Keratinocyte (primary cell): ENCODE measurements around the gene NME5. TPM values are rescaled to one million over a fixed set of nuclear protein-coding genes. Genes with fewer than 3 reads are reported as not detected.
"Not testable (repeated sequence)": the region's sequence is repeated elsewhere in the genome, so short reads cannot be mapped to it uniquely, and the experiment has no call there.

ENCODE experiments used
- DNase-seq: peaks from one replicate; pipeline ENCODE4 v3.0.0-alpha.2; 2011; ENCODE audit warnings: low read depth, missing footprints, low spot score
- FAIRE-seq: peaks from 2 replicates; lab custom pipeline; 2011; peaks lifted over from hg19 to GRCh38; lab: Jason Lieb, UNC
- H2AFZ ChIP-seq: 2 replicates; pipeline ENCODE4 v1.6.0; 2012; ENCODE audit warnings: low read length, control low read depth, inconsistent platforms; ENCODE audit not compliant: control insufficient read depth
- H3K27ac ChIP-seq: 2 replicates; pipeline ENCODE4 v1.5.1; 2011; ENCODE audit warnings: low read length; ENCODE audit not compliant: control insufficient read depth, insufficient read depth
- H3K27me3 ChIP-seq: 3 replicates; pipeline ENCODE4 v1.6.0; 2011; ENCODE audit warnings: low read length; ENCODE audit not compliant: control insufficient read depth, insufficient read depth; ENCODE audit errors: extremely low read depth
- H3K36me3 ChIP-seq, 2 experiments: 2 replicates in 1 of 2; 3 replicates in 1 of 2; pipeline ENCODE4 v1.5.1; 2011; ENCODE audit warnings: low read length in 2 of 2, mild to moderate bottlenecking in 1 of 2; ENCODE audit not compliant: control insufficient read depth in 2 of 2, insufficient read depth in 2 of 2; ENCODE audit errors: extremely low read depth in 1 of 2
- H3K4me1 ChIP-seq: 3 replicates; pipeline ENCODE4 v1.5.1; 2011; ENCODE audit warnings: low read length; ENCODE audit not compliant: control insufficient read depth, insufficient read depth; ENCODE audit errors: extremely low read depth
- H3K4me2 ChIP-seq: 3 replicates; pipeline ENCODE4 v1.6.0; 2011; ENCODE audit warnings: low read depth, low read length; ENCODE audit not compliant: control insufficient read depth, insufficient read depth; ENCODE audit errors: extremely low read depth
- H3K4me3 ChIP-seq, 3 experiments: fragments of 200-600 bp in 1 of 3; sonication (generic) in 1 of 3; 2 replicates in 2 of 3; 3 replicates in 1 of 3; pipeline ENCODE4 v1.5.1; 2011 to 2016; ENCODE audit warnings: low read length in 3 of 3, mild to moderate bottlenecking in 3 of 3, control low read depth in 2 of 3, inconsistent platforms in 1 of 3, low read depth in 1 of 3, mixed read lengths in 1 of 3, mixed run types in 1 of 3, moderate library complexity in 1 of 3; ENCODE audit not compliant: control insufficient read depth in 2 of 3, insufficient read depth in 2 of 3; ENCODE audit errors: extremely low read depth in 1 of 3
- H3K79me2 ChIP-seq: 2 replicates; pipeline ENCODE4 v1.6.0; 2012; ENCODE audit warnings: low read length; ENCODE audit not compliant: control insufficient read depth, insufficient read depth
- H3K9ac ChIP-seq: 3 replicates; pipeline ENCODE4 v1.6.0; 2011; ENCODE audit warnings: low read length; ENCODE audit not compliant: control insufficient read depth, insufficient read depth; ENCODE audit errors: extremely low read depth
- H3K9me1 ChIP-seq: 3 replicates; pipeline ENCODE4 v1.6.0; 2011; ENCODE audit warnings: low read length; ENCODE audit not compliant: control insufficient read depth, insufficient read depth; ENCODE audit errors: extremely low read depth
- H3K9me3 ChIP-seq: 2 replicates; pipeline ENCODE4 v1.5.1; 2012; ENCODE audit warnings: low read depth, low read length; ENCODE audit not compliant: control insufficient read depth
- H4K20me1 ChIP-seq: 3 replicates; pipeline ENCODE4 v1.6.0; 2011; ENCODE audit warnings: low read length; ENCODE audit not compliant: control insufficient read depth, insufficient read depth; ENCODE audit errors: extremely low read depth
- CTCF ChIP-seq, 3 experiments: IDR thresholded peaks in 1 of 3; conservative IDR thresholded peaks in 1 of 3; optimal IDR thresholded peaks in 1 of 3; 2 replicates in 2 of 3; 3 replicates in 1 of 3; pipeline versions ENCODE3 to v1.5.1; 2011; ENCODE audit warnings: low read length in 3 of 3, mild to moderate bottlenecking in 3 of 3, moderate library complexity in 2 of 3, control low read depth in 1 of 3, inconsistent platforms in 1 of 3; ENCODE audit not compliant: insufficient read depth in 2 of 3; ENCODE audit errors: extremely low read depth in 1 of 3
- EZH2 ChIP-seq: IDR thresholded peaks from one replicate; pipeline ENCODE4 v1.6.1; 2012; ENCODE audit warnings: inconsistent platforms, mild to moderate bottlenecking, low read length, moderate library complexity
- dilution Hi-C: fragments of 300-500 bp; cut with MboI; formaldehyde crosslinking; loops from one replicate; pipeline ENCODE4 v1.7.0; 2020; ENCODE audit warnings: low sequenced_read_pairs; ENCODE audit not compliant: extremely low pct_ligation_motif_present
- polyA plus RNA-seq, 5 experiments: library from polyadenylated mRNA; depleted of rRNA in 3 of 5; stranded (reverse) in 3 of 5; stranded (forward) in 1 of 5; unstranded in 1 of 5; fragments of >200 nt; gene quantifications; 1 replicate in 1 of 5; 2 replicates in 3 of 5; 3 replicates in 1 of 5; pipeline versions ENCODE4 v1.2.1 to v1.2.3, GENCODE V29; 2011 to 2012; ENCODE audit warnings: missing spikeins in 2 of 5, low read depth in 1 of 5, low replicate concordance in 1 of 5

The NME5 gene
- polyA plus RNA-seq, 1 donor (not counting 4 experiments of a cell fraction or from before 2014, with no cell fraction given), result 0.13 TPM

GRCh38 chr5:138078006-138078643 lies 61.1 kb downstream of the NME5 start:
- Histone ChIP-seq H3K79me2 (no peaks in the 10 kb centered on the region), H3K36me3 (no peaks in the 10 kb centered on the region), H3K4me3 (no peak overlapping the region), H4K20me1 (no peaks in the 10 kb centered on the region), H3K9ac (no peak overlapping the region), H3K4me2 (no peak overlapping the region), H3K9me3 (no peaks in the 10 kb centered on the region), H3K9me1 (no peaks in the 10 kb centered on the region), H3K4me1 (no peaks in the 10 kb centered on the region), H3K27me3 (no peaks in the 10 kb centered on the region), H2AFZ (peak overlapping the region; percentile 8), H3K27ac (no peak overlapping the region)
- TF ChIP-seq EZH2 (no peak), CTCF (optimal IDR thresholded peaks at IDR 0.05 in 1 of 3, IDR thresholded peaks at IDR 0.05 in 1 of 3, conservative IDR thresholded peaks at IDR 0.05 in 1 of 3; ENCODE audit: extremely low read depth in 1 of 3, insufficient read depth in 2 of 3, low read length in 3 of 3) (no peak)
- dilution Hi-C loops, result no loop called here
- DNase-seq (no peak), FAIRE-seq (no peak)

DNA sequence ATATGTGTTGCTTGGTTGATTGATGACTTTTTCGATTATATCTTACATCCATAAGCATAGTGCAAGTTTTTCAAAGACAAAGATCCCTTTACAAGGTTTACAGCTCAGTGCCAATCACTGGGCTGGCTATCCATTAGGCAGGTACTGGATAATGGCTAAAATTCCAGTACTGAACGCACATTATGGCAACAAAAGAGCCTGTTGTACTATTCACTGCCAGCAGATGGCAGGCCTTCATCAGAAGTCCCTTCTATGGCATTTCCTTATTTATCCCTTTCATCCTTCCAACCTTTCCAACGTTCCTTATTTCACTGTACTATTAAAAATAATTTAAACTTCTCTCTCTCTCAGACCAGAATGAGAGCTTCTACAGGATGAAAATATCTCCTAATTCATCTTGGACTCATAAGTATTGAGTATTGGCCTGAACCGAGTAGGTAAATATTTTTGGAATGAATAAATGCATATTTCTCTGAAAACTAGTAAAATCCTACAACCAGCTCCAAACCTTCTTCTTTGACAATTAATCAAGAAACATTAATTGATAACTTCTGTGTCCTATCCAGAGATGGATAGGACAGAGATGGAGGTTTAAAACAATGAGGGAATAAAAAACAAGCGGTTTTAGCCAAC lies 62.0 kb downstream of the NME5 start:
- Histone ChIP-seq H2AFZ (peak overlapping the region; percentile 28), H3K4me1 (no peaks in the 10 kb centered on the region), H4K20me1 (no peaks in the 10 kb centered on the region), H3K9me3 (no peaks in the 10 kb centered on the region), H3K79me2 (no peaks in the 10 kb centered on the region), H3K36me3 (no peaks in the 10 kb centered on the region), H3K9me1 (no peaks in the 10 kb centered on the region), H3K4me2 (no peak overlapping the region), H3K27ac (no peak overlapping the region), H3K4me3 (no peak overlapping the region), H3K9ac (no peak overlapping the region), H3K27me3 (no peaks in the 10 kb centered on the region)
- DNase-seq (no peak), FAIRE-seq (peak; percentile 86)
- dilution Hi-C loops, result no loop called here
- TF ChIP-seq EZH2, result no peak
- peak; percentile 69 to 77 (median 70) for TF ChIP-seq CTCF (optimal IDR thresholded peaks at IDR 0.05 in 1 of 3, IDR thresholded peaks at IDR 0.05 in 1 of 3, conservative IDR thresholded peaks at IDR 0.05 in 1 of 3; ENCODE audit: extremely low read depth in 1 of 3, insufficient read depth in 2 of 3, low read length in 3 of 3)

GRCh38 chr5:138070026-138070425 lies 69.2 kb downstream of the NME5 start:
- H3K9me3 ChIP-seq, H2AFZ ChIP-seq, H3K9me1 ChIP-seq, FAIRE-seq, H3K9ac ChIP-seq, H3K79me2 ChIP-seq, H3K36me3 ChIP-seq, H3K27ac ChIP-seq, H4K20me1 ChIP-seq, H3K27me3 ChIP-seq, H3K4me2 ChIP-seq, DNase-seq, H3K4me3 ChIP-seq, H3K4me1 ChIP-seq, dilution Hi-C loops: not testable (repeated sequence)
